Upper lobe of left lung (tissue), 6 donors: Measurements from ENCODE around the gene ZC3H12C. TPM values are rescaled to one million over a fixed set of nuclear protein-coding genes. Genes with fewer than 3 reads are reported as not detected.

Experiments
- ATAC-seq, 2 donors: fragments of 200-7000 bp; cut with Tn5 transposase; one replicate each; pipeline ENCODE4 v1.9.1; 2022; ENCODE audit warnings: mild to moderate bottlenecking in 2 of 2, moderate library complexity in 2 of 2; ENCODE audit not compliant: low FRiP score in 2 of 2
- DNase-seq, 2 donors: peaks; one replicate each; pipeline ENCODE4 v3.0.0-alpha.2; 2019 to 2020
- H3K27ac ChIP-seq, 4 donors: fragments of 200-600 bp; sonication (generic); one replicate each; pipeline ENCODE4 v1.5.1; 2016 to 2019
- H3K27me3 ChIP-seq, 4 donors: fragments of 200-600 bp; sonication (generic); one replicate each; pipeline ENCODE4 v1.5.1; 2017 to 2019
- H3K36me3 ChIP-seq, 4 donors: fragments of 200-600 bp; sonication (generic); one replicate each; pipeline ENCODE4 v1.5.1; 2016 to 2019
- H3K4me1 ChIP-seq, 4 donors: fragments of 200-600 bp; sonication (generic); one replicate each; pipeline ENCODE4 v1.5.1; 2018 to 2019
- H3K4me3 ChIP-seq, 4 donors: fragments of 200-600 bp; sonication (generic); one replicate each; pipeline ENCODE4 v1.5.1; 2017 to 2019; ENCODE audit warnings: mild to moderate bottlenecking in 2 of 4, moderate library complexity in 1 of 4
- H3K9me3 ChIP-seq, 4 donors: fragments of 200-600 bp; sonication (generic); one replicate each; pipeline ENCODE4 v1.5.1; 2018 to 2019
- EP300 ChIP-seq, 4 donors: sonication (generic); formaldehyde crosslinking; IDR thresholded peaks; one replicate each; pipeline ENCODE4 v1.5.1; 2017; ENCODE audit warnings: antibody characterized with exemption in 4 of 4, control low read depth in 2 of 4
- POLR2A ChIP-seq, 4 donors: fragments of 450-650 bp; IDR thresholded peaks; one replicate each; pipeline ENCODE4 v1.5.1; 2016 to 2017; ENCODE audit warnings: antibody characterized with exemption in 4 of 4, mild to moderate bottlenecking in 2 of 4
- POLR2AphosphoS5 ChIP-seq, 2 donors: sonication (generic); formaldehyde crosslinking; IDR thresholded peaks; one replicate each; pipeline ENCODE4 v1.5.1; 2017; ENCODE audit warnings: antibody characterized with exemption in 2 of 2
- WGBS, 2 donors: methylation state at CpG; one replicate each; pipeline ENCODE4 v1.1.5; 2017 to 2018; 5-methylcytosine and 5-hydroxymethylcytosine counted together
- total RNA-seq, 6 donors: library from RNA; depleted of rRNA in 4 of 6; stranded (reverse); fragments of >200 nt in 4 of 6; gene quantifications; one replicate each; pipeline versions ENCODE4 v1.1.0 to v1.2.1, GENCODE V29; 2016 to 2021
- TF ChIP-seq, protein P1 (sequence below), 6 experiments: fragments of 450-650 bp in 4 of 6; fragments of 200-600 bp in 2 of 6; sonication (generic) in 2 of 6; IDR thresholded peaks; one replicate each; pipeline ENCODE4 v1.5.1; 2016 to 2019; ENCODE audit warnings: antibody characterized with exemption in 6 of 6
- donor health status: DM: no; HTN: no; CAD: no; lungs with moderate emphysema.
- donor health status: DM: no; HTN: yes; CAD: no; lungs with severe emphysema.

Gene ZC3H12C
- total RNA-seq, 6 donors from 2014 or later, result 5.5 to 24.5 (median 14.6) TPM

DNA sequence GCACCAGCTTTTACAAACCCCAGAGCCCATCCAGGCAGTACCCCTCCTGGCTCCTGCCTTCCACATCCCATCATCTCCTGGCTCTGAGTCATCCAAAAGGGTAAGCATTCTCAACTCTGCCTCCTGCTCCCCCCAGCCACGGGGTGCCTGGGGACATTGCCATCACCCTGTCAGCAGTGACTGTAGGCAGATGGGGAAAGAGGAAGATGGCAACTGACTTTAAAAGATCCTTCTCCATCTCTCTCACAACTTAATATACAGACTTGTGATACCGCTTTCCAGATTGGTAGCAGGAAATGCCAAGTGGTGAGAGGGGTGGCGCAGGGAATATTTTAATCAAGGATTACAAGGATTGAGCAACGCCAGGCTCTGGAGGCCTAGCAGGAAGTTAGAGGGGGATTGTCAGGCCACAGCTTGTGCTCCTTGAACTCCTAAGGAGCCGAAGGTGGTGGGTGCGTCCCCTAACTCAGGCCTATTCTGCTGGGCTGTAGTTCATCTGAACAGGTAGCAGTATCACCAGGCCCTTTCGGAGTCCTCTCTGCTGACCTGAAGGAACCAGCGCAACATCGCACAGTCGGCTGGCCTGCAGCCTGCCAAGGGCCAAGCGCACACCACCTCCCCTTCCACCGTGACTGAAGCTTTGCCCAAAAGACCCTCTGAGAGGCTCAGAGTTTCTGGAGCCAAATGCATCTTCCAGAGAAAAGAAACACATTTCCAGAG lies 83.3 kb downstream of the ZC3H12C start:
- H3K27me3 ChIP-seq, result no peaks in the 10 kb centered on the region
- TF ChIP-seq EP300 (IDR thresholded peaks at IDR 0.05) (no peak), POLR2A (IDR thresholded peaks at IDR 0.05) (no peak), POLR2AphosphoS5 (IDR thresholded peaks at IDR 0.05) (no peak)
- TF ChIP-seq, protein P1, sequence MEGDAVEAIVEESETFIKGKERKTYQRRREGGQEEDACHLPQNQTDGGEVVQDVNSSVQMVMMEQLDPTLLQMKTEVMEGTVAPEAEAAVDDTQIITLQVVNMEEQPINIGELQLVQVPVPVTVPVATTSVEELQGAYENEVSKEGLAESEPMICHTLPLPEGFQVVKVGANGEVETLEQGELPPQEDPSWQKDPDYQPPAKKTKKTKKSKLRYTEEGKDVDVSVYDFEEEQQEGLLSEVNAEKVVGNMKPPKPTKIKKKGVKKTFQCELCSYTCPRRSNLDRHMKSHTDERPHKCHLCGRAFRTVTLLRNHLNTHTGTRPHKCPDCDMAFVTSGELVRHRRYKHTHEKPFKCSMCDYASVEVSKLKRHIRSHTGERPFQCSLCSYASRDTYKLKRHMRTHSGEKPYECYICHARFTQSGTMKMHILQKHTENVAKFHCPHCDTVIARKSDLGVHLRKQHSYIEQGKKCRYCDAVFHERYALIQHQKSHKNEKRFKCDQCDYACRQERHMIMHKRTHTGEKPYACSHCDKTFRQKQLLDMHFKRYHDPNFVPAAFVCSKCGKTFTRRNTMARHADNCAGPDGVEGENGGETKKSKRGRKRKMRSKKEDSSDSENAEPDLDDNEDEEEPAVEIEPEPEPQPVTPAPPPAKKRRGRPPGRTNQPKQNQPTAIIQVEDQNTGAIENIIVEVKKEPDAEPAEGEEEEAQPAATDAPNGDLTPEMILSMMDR (IDR thresholded peaks at IDR 0.05), result no peak
- H3K9me3 ChIP-seq, result no peaks in the 10 kb centered on the region
- H3K27ac ChIP-seq, result peak overlapping the region in 2 of 4 donors; percentile 5 to 26
- DNase-seq (no peak), ATAC-seq (no peak)
- WGBS, 2 donors, result 70% methylated on average over 7 to 12 of the region's 12 CpGs
- H3K36me3 ChIP-seq, result no peaks in the 10 kb centered on the region
- H3K4me3 ChIP-seq, result no peak overlapping the region
- H3K4me1 ChIP-seq, result peaks cover 0 to 20% (median 12%) of the 10 kb centered on the region in 4 donors

GRCh38 chr11:110177086-110177456 lies 83.9 kb downstream of the ZC3H12C start:
- TF ChIP-seq, protein P1 (IDR thresholded peaks at IDR 0.05), result no peak
- TF ChIP-seq POLR2AphosphoS5 (IDR thresholded peaks at IDR 0.05), result no peak
- no peak for TF ChIP-seq EP300 (IDR thresholded peaks at IDR 0.05)
- no peak for TF ChIP-seq POLR2A (IDR thresholded peaks at IDR 0.05)
- Histone ChIP-seq H3K27ac (peak overlapping the region in 1 of 4 donors; percentile 5), H3K9me3 (no peaks in the 10 kb centered on the region), H3K36me3 (no peaks in the 10 kb centered on the region), H3K4me3 (no peak overlapping the region), H3K27me3 (no peaks in the 10 kb centered on the region), H3K4me1 (peaks cover 0 to 20% (median 12%) of the 10 kb centered on the region in 4 donors)
- peak in 1 of 2 donors; percentile 34 for DNase-seq
- no peak for ATAC-seq
- 70 to 72% methylated on average over 7 of the region's 7 CpGs for WGBS, 2 donors

DNA sequence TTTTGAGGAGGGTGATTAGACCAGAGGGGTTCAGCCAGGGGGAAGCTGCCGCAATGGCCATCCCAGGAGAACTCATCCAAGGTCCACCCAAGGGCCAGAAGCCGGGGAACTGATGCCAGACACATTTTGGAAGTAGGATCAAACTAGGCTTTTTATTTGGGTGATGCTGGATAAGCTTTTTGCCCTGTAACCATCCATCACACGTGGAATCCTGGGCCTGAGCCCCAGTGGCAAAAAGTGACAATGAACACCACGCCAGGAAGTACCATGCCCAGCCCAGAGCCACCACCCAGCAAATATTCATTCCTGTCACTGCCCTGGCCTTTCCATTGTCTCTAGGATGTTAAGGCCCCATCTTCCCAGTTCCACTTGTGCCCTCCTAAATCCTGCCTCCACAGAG lies 85.9 kb downstream of the ZC3H12C start:
- H3K9me3 ChIP-seq, result no peaks in the 10 kb centered on the region
- H3K4me3 ChIP-seq, result no peak overlapping the region
- 96 to 97% methylated on average over 3 to 4 of the region's 4 CpGs for WGBS, 2 donors
- DNase-seq (no peak), ATAC-seq (no peak)
- H3K36me3 ChIP-seq, result no peaks in the 10 kb centered on the region
- H3K27me3 ChIP-seq, result no peaks in the 10 kb centered on the region
- no peak overlapping the region for H3K27ac ChIP-seq
- H3K4me1 ChIP-seq, result peaks cover 0 to 15% (median 9%) of the 10 kb centered on the region in 4 donors
- TF ChIP-seq EP300 (IDR thresholded peaks at IDR 0.05) (no peak), POLR2AphosphoS5 (IDR thresholded peaks at IDR 0.05) (no peak), POLR2A (IDR thresholded peaks at IDR 0.05) (no peak)
- TF ChIP-seq, protein P1 (IDR thresholded peaks at IDR 0.05), result no peak

- Histone ChIP-seq H3K4me3 (no peak overlapping the region), H3K4me1 (no peaks in the 10 kb centered on the region), H3K27me3 (no peaks in the 10 kb centered on the region), H3K36me3 (no peaks in the 10 kb centered on the region), H3K9me3 (no peaks in the 10 kb centered on the region), H3K27ac (no peak overlapping the region)
- TF ChIP-seq, protein P1 (IDR thresholded peaks at IDR 0.05), result no peak
- no peak for TF ChIP-seq POLR2A (IDR thresholded peaks at IDR 0.05)
- TF ChIP-seq POLR2AphosphoS5 (IDR thresholded peaks at IDR 0.05), result no peak
- no peak for TF ChIP-seq EP300 (IDR thresholded peaks at IDR 0.05)
- DNase-seq, result no peak
- WGBS, 2 donors, result 89 to 94% methylated on average over 4 to 5 of the region's 5 CpGs
- no peak for ATAC-seq
Measured at GRCh38 chr11:110182886-110183285, 89.7 kb downstream of the ZC3H12C start.

- DNase-seq, result no peak
- no peaks in the 10 kb centered on the region for H3K36me3 ChIP-seq
- no peak for ATAC-seq
- no peak overlapping the region for H3K4me3 ChIP-seq
- no peaks in the 10 kb centered on the region for H3K27me3 ChIP-seq
- H3K27ac ChIP-seq, result no peak overlapping the region
- 70 to 83% methylated on average over 7 of the region's 7 CpGs for WGBS, 2 donors
- H3K9me3 ChIP-seq, result no peaks in the 10 kb centered on the region
- H3K4me1 ChIP-seq, result no peaks in the 10 kb centered on the region
- TF ChIP-seq POLR2A (IDR thresholded peaks at IDR 0.05), result no peak
- no peak for TF ChIP-seq POLR2AphosphoS5 (IDR thresholded peaks at IDR 0.05)
- TF ChIP-seq, protein P1 (IDR thresholded peaks at IDR 0.05), result no peak
- TF ChIP-seq EP300 (IDR thresholded peaks at IDR 0.05), result no peak
Measured at GRCh38 chr11:110184456-110184855, 91.3 kb downstream of the ZC3H12C start.
